ENCODE results near the gene GSTK1. TPM values are rescaled to one million over a fixed set of nuclear protein-coding genes. Genes with fewer than 3 reads are reported as not detected.

Gene GSTK1
- total RNA-seq, 1 donor from 2014 or later = 51.0 TPM

DNA sequence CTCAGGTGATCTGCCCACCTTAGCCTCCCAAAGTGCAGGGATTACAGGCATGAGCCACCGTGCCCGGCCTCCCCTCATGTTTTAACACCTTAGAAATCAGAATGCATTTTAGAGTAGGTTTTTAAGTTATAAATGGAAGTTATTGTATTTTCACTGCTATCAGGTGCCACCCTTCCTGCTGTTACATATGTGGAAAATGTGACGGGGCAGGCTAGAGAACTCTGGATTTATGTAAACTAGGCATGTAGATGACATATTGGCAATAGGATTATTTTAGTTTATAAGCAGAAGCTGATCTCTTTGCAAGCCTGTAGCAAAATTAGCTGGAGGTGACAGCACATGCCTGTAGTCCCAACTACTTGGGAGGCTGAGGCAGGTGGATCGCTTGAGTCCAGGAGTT is 27.1 kb downstream of the GSTK1 start:
- H3K4me3 Mint-ChIP-seq = peak overlapping the region; percentile 98
- H3K27ac Mint-ChIP-seq (ENCODE audit: unreplicated experiment) = no peak overlapping the region
- H3K4me1 Mint-ChIP-seq = peaks cover 53% of the 10 kb centered on the region
- TF ChIP-seq CTCF (conservative IDR thresholded peaks at IDR 0.05) = no peak
- H3K9me3 Mint-ChIP-seq = peaks cover 10% of the 10 kb centered on the region
- DNase-seq (ENCODE audit: low read depth, low spot score) = no peak
- peaks cover 22% of the 10 kb centered on the region for H3K36me3 Mint-ChIP-seq (ENCODE audit: low read depth)
- no peaks in the 10 kb centered on the region for H3K27me3 Mint-ChIP-seq (ENCODE audit: low read depth)

DNA sequence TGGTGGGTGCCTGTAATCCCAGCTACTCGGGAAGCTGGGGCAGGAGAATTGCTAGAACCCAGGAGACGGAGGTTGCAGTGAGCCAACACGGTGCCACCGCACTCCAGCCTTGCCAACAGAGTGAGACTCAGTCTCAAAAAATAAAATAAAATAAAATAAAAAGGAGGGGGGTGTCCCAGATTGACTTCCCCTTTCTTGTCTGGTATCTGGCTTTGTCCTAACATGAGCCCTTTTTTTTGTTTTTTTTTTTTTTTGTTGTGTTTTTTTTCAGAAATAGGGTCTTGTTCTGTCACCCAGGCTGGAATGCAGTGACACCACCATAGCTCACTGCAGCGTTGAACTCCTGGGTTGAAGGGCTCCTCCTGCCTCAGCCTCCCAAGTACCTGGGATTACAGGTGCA is 29.6 kb downstream of the GSTK1 start:
- DNase-seq (ENCODE audit: low read depth, low spot score) = no peak
- TF ChIP-seq CTCF (conservative IDR thresholded peaks at IDR 0.05) = no peak
- Mint-ChIP-seq H3K27ac (ENCODE audit: unreplicated experiment) (no peak overlapping the region), H3K9me3 (peaks cover 1% of the 10 kb centered on the region), H3K4me3 (no peak overlapping the region), H3K4me1 (peaks cover 46% of the 10 kb centered on the region), H3K36me3 (ENCODE audit: low read depth) (peaks cover 22% of the 10 kb centered on the region), H3K27me3 (ENCODE audit: low read depth) (no peaks in the 10 kb centered on the region)

GRCh38 chr7:143295870-143296269 is 32.6 kb downstream of the GSTK1 start:
- H3K9me3 Mint-ChIP-seq = no peaks in the 10 kb centered on the region
- peaks cover 22% of the 10 kb centered on the region for H3K4me1 Mint-ChIP-seq
- no peak overlapping the region for H3K4me3 Mint-ChIP-seq
- peaks cover 43% of the 10 kb centered on the region for H3K36me3 Mint-ChIP-seq (ENCODE audit: low read depth)
- no peak for TF ChIP-seq CTCF (conservative IDR thresholded peaks at IDR 0.05)
- DNase-seq (ENCODE audit: low read depth, low spot score) = no peak
- no peak overlapping the region for H3K27ac Mint-ChIP-seq (ENCODE audit: unreplicated experiment)
- H3K27me3 Mint-ChIP-seq (ENCODE audit: low read depth) = no peaks in the 10 kb centered on the region

- Mint-ChIP-seq H3K4me1 (peaks cover 14% of the 10 kb centered on the region), H3K4me3 (no peak overlapping the region), H3K36me3 (ENCODE audit: low read depth) (peaks cover 43% of the 10 kb centered on the region), H3K27me3 (ENCODE audit: low read depth) (no peaks in the 10 kb centered on the region), H3K9me3 (no peaks in the 10 kb centered on the region), H3K27ac (ENCODE audit: unreplicated experiment) (no peak overlapping the region)
- no peak for DNase-seq (ENCODE audit: low read depth, low spot score)
- TF ChIP-seq CTCF (conservative IDR thresholded peaks at IDR 0.05) = no peak
Observed at GRCh38 chr7:143296686-143297085, 33.4 kb downstream of the GSTK1 start.

- DNase-seq (ENCODE audit: low read depth, low spot score) = no peak
Observed at GRCh38 chr7:143299346-143299745, 36.1 kb downstream of the GSTK1 start.

More at GRCh38 chr7:143299346-143299745, 36.1 kb downstream of the GSTK1 start:
- Mint-ChIP-seq H3K4me3 (no peak overlapping the region), H3K27me3 (ENCODE audit: low read depth) (no peaks in the 10 kb centered on the region), H3K27ac (ENCODE audit: unreplicated experiment) (no peak overlapping the region), H3K4me1 (peaks cover 14% of the 10 kb centered on the region), H3K36me3 (ENCODE audit: low read depth) (peaks cover 37% of the 10 kb centered on the region), H3K9me3 (no peaks in the 10 kb centered on the region)
- no peak for TF ChIP-seq CTCF (conservative IDR thresholded peaks at IDR 0.05)

Measured in neural crest cell (in vitro differentiated cells).